Fibroblast of skin of abdomen (primary cell): ENCODE results near the gene ACTR2.
"Not testable (repeated sequence)": the region's sequence is repeated elsewhere in the genome, so short reads cannot be mapped to it uniquely, and the experiment has no call there.

ENCODE experiments used
- DNase-seq: peaks from one replicate; pipeline ENCODE4 v3.0.0-alpha.2; 2013

ACTR2 gene

DNA sequence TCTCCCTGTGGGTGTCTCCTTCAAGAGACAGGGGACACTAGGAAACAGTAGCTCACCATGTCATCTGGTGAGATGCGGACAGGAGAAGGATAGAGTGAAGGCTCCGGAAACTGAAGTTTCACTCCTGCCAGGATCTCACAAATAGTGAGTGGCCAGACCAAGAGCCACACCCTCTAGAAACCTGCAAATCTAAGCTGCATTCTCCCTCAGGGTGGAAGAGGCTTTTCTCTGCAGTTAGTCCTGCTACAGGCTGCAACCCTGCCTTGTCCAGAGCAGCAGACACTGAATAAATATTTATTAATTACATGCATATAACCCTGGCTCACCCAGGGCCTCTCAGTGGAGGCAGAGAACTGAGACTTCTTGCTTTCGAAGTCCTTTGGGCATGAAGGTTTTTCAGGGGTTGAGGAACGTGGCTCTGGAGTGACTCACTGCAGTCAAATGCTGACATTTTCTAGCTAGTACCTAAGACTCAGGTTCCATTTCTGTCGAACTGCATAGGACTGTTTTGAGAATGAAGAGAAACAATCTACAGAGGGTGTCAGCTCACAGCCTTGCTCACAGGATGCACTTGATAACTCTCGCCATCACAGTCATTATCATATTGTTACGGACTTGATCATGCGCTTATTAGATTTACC lies 87.3 kb downstream of the ACTR2 start:
- no peak for DNase-seq

DNA sequence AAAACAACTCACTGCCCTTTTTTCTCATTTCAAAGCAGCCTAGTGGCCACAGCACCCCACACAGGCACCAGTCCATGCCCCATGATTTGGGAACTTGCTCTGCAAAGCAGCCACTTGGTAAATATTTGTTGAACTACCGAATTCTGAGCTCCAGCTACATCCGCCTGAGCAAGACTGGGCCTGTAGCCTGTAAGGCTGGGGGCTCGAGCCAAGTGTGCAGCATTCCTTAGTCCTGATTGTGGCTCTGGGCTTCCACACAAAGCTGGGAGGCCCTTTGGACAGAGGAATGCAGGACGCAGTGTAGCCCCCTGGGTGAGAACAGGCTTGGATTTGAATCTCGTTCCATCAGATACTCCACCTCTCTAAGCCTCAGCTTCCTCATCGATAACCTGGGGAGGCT lies 88.4 kb downstream of the ACTR2 start:
- DNase-seq: peak; percentile 81

GRCh38 chr2:65317351-65317750 lies 89.7 kb downstream of the ACTR2 start:
- DNase-seq: not testable (repeated sequence)

GRCh38 chr2:65317841-65318240 lies 90.2 kb downstream of the ACTR2 start:
- DNase-seq: no peak

DNA sequence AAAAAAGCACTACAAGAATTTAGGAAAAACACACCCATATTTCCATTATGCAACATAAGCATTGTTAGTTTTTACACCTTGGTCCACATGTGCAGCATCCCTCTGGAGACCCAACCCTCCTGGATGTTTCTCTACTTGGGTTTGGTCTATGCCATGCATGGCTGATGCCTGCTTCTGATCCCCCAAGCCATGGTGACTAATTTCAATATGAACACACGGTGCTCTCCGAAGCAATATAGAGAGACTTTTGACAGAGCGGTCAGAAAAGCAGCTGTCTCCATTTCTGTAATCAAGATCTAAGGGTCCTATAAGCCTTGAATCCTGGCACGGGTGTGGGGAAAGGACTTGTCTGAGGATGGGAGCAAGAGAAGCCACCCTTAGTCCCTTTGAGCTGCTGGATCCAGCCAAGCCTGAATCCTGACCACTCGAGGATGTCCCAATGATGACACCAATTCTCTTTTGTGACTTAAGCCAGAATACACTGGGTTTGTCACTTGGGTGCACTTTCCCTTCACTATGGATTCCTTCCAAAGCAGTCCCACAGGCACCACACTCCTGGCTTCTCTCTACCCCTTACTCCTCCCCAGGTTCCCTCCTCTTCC lies 91.5 kb downstream of the ACTR2 start:
- DNase-seq: no peak

DNA sequence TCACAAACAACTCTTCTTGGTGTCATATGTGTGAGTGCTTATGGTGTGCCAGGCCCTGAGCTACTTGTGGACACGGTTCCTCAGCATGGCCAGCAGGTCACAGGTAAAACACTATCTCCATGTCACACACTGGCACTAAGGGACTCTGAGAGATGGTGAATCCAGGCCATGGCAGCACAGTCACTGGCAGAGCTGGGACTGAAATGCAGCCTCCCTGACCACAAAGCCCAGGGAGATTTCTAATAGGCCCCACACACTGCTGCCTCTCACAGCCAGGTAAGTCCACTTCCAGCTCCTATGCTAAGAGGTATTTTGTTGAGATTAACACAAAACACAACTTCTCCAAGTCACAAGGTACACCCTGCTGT lies 92.0 kb downstream of the ACTR2 start:
- no peak for DNase-seq

DNA sequence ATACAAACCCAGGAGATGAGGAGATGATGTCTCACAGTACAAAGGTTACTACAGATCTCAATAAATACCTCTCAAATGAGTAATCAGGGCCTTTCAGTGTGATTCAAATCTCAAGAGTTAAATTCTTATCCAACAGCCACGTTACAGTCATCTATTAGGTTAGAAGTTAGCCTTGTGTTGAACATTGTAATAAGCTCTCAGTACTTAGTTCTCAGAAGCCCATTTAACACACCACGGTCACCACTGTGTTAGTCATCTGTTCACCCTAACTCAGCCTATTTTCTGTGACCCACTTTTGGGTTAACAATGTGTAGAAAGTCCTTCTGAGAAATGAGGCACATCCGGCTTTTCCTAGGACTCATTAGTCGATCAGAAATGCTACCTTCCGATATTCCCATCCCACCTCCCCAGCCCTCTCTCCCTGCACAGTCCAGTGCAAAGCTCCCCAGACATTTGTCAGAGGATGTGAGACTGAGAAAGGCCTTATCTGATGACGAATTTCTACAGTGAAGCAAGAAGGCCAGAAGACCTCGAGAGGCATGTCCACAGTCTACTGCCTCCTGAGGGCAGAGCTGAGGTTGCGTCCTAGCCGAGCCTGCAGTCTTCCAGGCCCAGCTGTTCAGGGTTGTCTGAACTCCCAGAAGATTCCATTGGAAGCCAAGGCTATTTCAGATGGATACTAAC lies 92.6 kb downstream of the ACTR2 start:
- peak; percentile 93 for DNase-seq
